PC-9 (cell line): ENCODE results near the gene SSH3.

Experiments
- CTCF ChIP-seq: fragments of 200-600 bp; sonication (generic); conservative IDR thresholded peaks from 2 replicates; pipeline ENCODE4 v1.6.1; 2017; ENCODE audit warnings: mixed run types, antibody characterized with exemption, mild to moderate bottlenecking, moderate library complexity
- EZH2 ChIP-seq: fragments of 200-600 bp; sonication (generic); IDR thresholded peaks from 2 replicates; pipeline ENCODE4 v1.8.0; 2017; ENCODE audit warnings: antibody characterized with exemption, low read depth

GRCh38 chr11:67280341-67280787 is 23.0 kb upstream of the SSH3 start:
- TF ChIP-seq EZH2 (no peak), CTCF (no peak)
